Parathyroid adenoma (tissue), 2 donors: ENCODE data around the gene NPHP3.
A peak's percentile ranks its signal among the peaks of the same experiment; 100 is the strongest.

ENCODE experiments used
- H2AFZ ChIP-seq: fragments of 300-600 bp; sonication (generic); one replicate; pipeline ENCODE4 v1.7.0; 2017; ENCODE audit warnings: antibody characterized with exemption, mild to moderate bottlenecking
- H3K27ac ChIP-seq: fragments of 300-600 bp; sonication (generic); one replicate; pipeline ENCODE4 v1.7.0; 2017
- H3K27me3 ChIP-seq: fragments of 300-600 bp; sonication (generic); one replicate; pipeline ENCODE4 v1.7.0; 2017; ENCODE audit warnings: low read length; ENCODE audit not compliant: control insufficient read depth, insufficient read depth
- H3K36me3 ChIP-seq: fragments of 300-600 bp; sonication (generic); one replicate; pipeline ENCODE4 v1.7.0; 2017; ENCODE audit warnings: low read length; ENCODE audit not compliant: control insufficient read depth, insufficient read depth
- H3K4me1 ChIP-seq: fragments of 300-600 bp; sonication (generic); one replicate; pipeline ENCODE4 v1.7.0; 2017; ENCODE audit warnings: control low read depth
- H3K4me2 ChIP-seq: fragments of 300-600 bp; sonication (generic); one replicate; pipeline ENCODE4 v1.7.0; 2017; ENCODE audit warnings: low read length
- H3K4me3 ChIP-seq: fragments of 300-600 bp; sonication (generic); one replicate; pipeline ENCODE4 v1.7.0; 2017; ENCODE audit warnings: low read depth, low read length
- H3K79me2 ChIP-seq: fragments of 300-600 bp; sonication (generic); one replicate; pipeline ENCODE4 v1.7.0; 2017; ENCODE audit warnings: control low read depth
- H3K9ac ChIP-seq: fragments of 300-600 bp; sonication (generic); one replicate; pipeline ENCODE4 v1.7.0; 2017; ENCODE audit warnings: mild to moderate bottlenecking
- H3K9me3 ChIP-seq: fragments of 300-600 bp; sonication (generic); one replicate; pipeline ENCODE4 v1.7.0; 2017; ENCODE audit warnings: low read length; ENCODE audit not compliant: control insufficient read depth
- TF ChIP-seq, protein P1 (sequence below): fragments of 300-600 bp; sonication (generic); IDR thresholded peaks from one replicate; pipeline ENCODE4 v1.7.0; 2017; ENCODE audit warnings: antibody characterized with exemption, mild to moderate bottlenecking
- donor health status: primary hyperparathyroidism.

NPHP3 gene, protein sequence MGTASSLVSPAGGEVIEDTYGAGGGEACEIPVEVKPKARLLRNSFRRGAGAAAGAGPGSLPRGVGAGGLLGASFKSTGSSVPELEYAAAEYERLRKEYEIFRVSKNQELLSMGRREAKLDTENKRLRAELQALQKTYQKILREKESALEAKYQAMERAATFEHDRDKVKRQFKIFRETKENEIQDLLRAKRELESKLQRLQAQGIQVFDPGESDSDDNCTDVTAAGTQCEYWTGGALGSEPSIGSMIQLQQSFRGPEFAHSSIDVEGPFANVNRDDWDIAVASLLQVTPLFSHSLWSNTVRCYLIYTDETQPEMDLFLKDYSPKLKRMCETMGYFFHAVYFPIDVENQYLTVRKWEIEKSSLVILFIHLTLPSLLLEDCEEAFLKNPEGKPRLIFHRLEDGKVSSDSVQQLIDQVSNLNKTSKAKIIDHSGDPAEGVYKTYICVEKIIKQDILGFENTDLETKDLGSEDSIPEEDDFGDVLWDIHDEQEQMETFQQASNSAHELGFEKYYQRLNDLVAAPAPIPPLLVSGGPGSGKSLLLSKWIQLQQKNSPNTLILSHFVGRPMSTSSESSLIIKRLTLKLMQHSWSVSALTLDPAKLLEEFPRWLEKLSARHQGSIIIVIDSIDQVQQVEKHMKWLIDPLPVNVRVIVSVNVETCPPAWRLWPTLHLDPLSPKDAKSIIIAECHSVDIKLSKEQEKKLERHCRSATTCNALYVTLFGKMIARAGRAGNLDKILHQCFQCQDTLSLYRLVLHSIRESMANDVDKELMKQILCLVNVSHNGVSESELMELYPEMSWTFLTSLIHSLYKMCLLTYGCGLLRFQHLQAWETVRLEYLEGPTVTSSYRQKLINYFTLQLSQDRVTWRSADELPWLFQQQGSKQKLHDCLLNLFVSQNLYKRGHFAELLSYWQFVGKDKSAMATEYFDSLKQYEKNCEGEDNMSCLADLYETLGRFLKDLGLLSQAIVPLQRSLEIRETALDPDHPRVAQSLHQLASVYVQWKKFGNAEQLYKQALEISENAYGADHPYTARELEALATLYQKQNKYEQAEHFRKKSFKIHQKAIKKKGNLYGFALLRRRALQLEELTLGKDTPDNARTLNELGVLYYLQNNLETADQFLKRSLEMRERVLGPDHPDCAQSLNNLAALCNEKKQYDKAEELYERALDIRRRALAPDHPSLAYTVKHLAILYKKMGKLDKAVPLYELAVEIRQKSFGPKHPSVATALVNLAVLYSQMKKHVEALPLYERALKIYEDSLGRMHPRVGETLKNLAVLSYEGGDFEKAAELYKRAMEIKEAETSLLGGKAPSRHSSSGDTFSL (N-terminal part only)

DNA sequence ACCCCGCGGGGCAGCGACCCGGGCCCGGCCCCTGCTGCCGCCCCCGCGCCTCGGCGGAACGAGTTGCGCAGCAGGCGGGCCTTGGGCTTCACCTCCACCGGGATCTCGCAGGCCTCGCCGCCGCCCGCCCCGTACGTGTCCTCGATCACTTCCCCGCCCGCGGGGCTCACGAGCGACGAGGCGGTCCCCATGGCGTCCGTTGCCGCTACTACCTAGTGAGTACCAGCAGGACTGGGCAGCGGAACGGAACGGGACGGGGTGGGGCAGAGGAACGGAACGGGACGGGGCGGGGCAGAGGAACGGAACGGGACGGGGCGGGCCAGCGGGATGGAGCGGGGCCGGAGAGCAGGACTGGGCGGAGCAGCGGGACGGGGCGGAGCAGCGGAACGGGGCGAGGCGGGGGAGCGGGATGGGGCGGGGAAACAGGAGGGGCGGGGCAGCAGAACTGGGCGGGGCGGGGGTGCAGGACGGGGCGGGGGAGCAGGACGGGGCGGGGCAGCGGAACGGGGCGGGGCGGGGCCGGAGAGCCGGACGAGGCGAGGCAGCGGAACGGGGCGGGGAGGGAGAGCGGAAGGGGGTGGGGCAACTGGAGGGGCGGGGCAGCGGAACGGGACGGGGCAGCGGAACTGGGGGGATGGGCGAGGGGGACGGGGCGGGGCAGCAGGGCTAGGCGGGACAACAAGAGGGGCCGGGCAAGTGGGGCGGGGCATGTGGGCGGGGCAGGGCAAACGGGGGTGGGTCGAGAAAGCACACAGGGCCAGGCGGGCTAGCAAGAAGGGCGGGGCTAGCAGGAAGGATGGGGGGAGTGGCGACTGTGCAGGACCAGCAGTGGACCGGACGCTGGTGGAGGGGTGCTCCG lies at the start of gene NPHP3:
NPHP3 (minus strand) TSS at position 245 of the 859 bp plus-strand sequence; CDS start at position 191, 54 bp downstream.
- H3K36me3 ChIP-seq: no peaks in the 10 kb centered on the region
- TF ChIP-seq, protein P1, sequence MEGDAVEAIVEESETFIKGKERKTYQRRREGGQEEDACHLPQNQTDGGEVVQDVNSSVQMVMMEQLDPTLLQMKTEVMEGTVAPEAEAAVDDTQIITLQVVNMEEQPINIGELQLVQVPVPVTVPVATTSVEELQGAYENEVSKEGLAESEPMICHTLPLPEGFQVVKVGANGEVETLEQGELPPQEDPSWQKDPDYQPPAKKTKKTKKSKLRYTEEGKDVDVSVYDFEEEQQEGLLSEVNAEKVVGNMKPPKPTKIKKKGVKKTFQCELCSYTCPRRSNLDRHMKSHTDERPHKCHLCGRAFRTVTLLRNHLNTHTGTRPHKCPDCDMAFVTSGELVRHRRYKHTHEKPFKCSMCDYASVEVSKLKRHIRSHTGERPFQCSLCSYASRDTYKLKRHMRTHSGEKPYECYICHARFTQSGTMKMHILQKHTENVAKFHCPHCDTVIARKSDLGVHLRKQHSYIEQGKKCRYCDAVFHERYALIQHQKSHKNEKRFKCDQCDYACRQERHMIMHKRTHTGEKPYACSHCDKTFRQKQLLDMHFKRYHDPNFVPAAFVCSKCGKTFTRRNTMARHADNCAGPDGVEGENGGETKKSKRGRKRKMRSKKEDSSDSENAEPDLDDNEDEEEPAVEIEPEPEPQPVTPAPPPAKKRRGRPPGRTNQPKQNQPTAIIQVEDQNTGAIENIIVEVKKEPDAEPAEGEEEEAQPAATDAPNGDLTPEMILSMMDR: no peak
- no peaks in the 10 kb centered on the region for H3K27me3 ChIP-seq
- peak within 1 kb of the TSS; percentile 72 for H3K4me3 ChIP-seq
- H3K9ac ChIP-seq: peak within 1 kb of the TSS; percentile 31
- H3K4me1 ChIP-seq: peaks cover 12% of the 10 kb centered on the region
- H3K9me3 ChIP-seq: no peaks in the 10 kb centered on the region
- H3K79me2 ChIP-seq: peaks cover 13% of the 10 kb centered on the region
- peak within 1 kb of the TSS; percentile 81 for H3K27ac ChIP-seq
- peak within 1 kb of the TSS; percentile 75 for H3K4me2 ChIP-seq
- peak within 1 kb of the TSS; percentile 97 for H2AFZ ChIP-seq

DNA sequence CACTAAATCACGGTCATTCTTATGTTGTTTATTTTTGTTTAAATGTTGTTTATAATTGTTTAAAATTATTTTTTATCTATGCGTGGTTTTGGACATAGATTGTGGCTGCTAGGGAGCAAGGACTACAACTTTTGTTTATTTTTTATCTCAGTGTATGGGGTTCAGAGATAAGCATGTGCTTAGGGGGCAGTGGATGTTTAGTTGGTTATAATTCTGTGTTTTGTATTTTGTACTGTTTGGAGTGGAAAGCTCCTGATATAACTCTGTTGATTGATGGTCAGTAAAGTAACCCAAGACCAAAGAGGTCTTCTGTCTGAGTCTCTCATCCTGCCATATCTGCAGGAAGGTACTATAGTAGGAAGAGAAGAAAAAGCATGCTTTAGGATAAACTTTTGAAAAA lies 36.5 kb upstream of the NPHP3 start:
- no peak overlapping the region for H3K9ac ChIP-seq
- H3K4me1 ChIP-seq: no peaks in the 10 kb centered on the region
- H3K4me2 ChIP-seq: no peak overlapping the region
- no peaks in the 10 kb centered on the region for H3K79me2 ChIP-seq
- TF ChIP-seq, protein P1: no peak
- no peak overlapping the region for H3K27ac ChIP-seq
- no peak overlapping the region for H3K4me3 ChIP-seq
- H3K36me3 ChIP-seq: no peaks in the 10 kb centered on the region
- no peaks in the 10 kb centered on the region for H3K9me3 ChIP-seq
- no peaks in the 10 kb centered on the region for H3K27me3 ChIP-seq
- no peak overlapping the region for H2AFZ ChIP-seq

DNA sequence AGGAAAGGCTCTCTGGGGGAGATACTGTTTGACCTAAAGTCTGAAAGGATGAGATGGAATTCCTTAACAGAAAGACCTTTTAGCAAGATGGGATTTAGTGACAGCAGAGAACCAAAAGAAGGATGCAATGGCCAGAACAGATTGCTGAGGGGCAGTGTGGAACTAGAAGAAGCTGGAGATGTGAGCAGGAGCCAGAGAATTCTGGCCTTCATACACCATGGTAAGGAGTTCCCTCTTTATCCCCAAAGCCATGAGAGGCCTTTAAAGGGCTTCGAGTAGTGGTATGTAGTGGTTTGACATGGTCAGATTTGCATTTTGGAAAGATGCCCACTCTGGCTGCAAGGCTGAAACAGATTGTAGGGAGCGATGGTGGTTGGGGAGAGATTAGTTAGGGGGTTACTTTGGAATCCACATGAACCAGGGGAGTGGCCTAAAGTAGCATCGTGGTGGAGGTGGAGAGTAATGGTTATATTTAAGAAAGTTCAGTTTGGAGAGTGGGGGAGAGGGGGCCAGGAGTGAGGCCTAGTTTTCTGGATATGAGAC lies 34.0 kb upstream of the NPHP3 start:
- Histone ChIP-seq H3K79me2 (no peaks in the 10 kb centered on the region), H2AFZ (no peak overlapping the region), H3K9ac (no peak overlapping the region), H3K4me2 (no peak overlapping the region), H3K36me3 (no peaks in the 10 kb centered on the region), H3K4me3 (no peak overlapping the region), H3K27ac (no peak overlapping the region), H3K4me1 (no peaks in the 10 kb centered on the region), H3K27me3 (no peaks in the 10 kb centered on the region), H3K9me3 (no peaks in the 10 kb centered on the region)
- TF ChIP-seq, protein P1: no peak

DNA sequence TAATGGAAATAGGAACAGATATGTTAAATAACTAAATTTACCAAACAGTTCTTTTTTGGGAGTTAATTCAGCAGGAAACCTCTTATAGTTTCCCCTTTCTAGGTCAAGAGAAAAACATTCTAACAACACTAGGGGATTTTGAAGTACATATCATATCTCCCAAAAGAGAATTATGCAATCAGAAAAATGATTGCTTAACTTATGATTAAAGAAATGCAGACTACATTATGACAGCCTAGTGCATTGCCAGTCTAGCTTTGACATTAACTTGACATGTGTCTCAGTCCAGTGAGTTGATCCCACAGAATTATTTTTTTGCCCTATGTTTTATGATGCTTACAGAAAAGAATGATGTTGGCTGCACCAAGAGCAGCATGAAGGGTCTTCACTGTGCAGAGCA lies 31.7 kb upstream of the NPHP3 start:
- Histone ChIP-seq H3K4me3 (no peak overlapping the region), H3K27ac (no peak overlapping the region), H3K9me3 (no peaks in the 10 kb centered on the region), H3K4me2 (no peak overlapping the region), H3K36me3 (no peaks in the 10 kb centered on the region), H3K79me2 (no peaks in the 10 kb centered on the region), H3K9ac (no peak overlapping the region), H2AFZ (no peak overlapping the region), H3K4me1 (no peaks in the 10 kb centered on the region), H3K27me3 (no peaks in the 10 kb centered on the region)
- TF ChIP-seq, protein P1: no peak
